B cell (primary cell): Measurements from ENCODE around the gene HGFAC. TPM values are rescaled to one million over a fixed set of nuclear protein-coding genes. Genes with fewer than 3 reads are reported as not detected.

ENCODE experiments used
- ATAC-seq: fragments of 200-7000 bp; cut with Tn5 transposase; one replicate; pipeline ENCODE4 v1.10.0; 2021; ENCODE audit warnings: low read depth, mild to moderate bottlenecking, moderate number of reproducible peaks, moderate library complexity
- CTCF ChIA-PET: fragments of 350-600 bp; sonication (Branson Sonifier 250); formaldehyde crosslinking; loops from one replicate; lab custom pipeline; 2021; ENCODE audit warnings: antibody characterized with exemption, inconsistent platforms; lab: Charles Lee
- POLR2A ChIA-PET: fragments of 350-600 bp; sonication (Branson Sonifier 250); formaldehyde crosslinking; loops from one replicate; lab custom pipeline; 2021; ENCODE audit warnings: antibody characterized with exemption; lab: Charles Lee
- DNase-seq: peaks from one replicate; pipeline ENCODE4 v3.0.0; 2013
- H2AFZ ChIP-seq: 2 replicates; pipeline ENCODE4 v1.6.1; 2012; ENCODE audit warnings: mild to moderate bottlenecking, low read depth, low read length; ENCODE audit not compliant: insufficient read depth, poor library complexity, severe bottlenecking
- H3K27ac ChIP-seq, 2 donors: 1 replicate in 1 of 2; 2 replicates in 1 of 2; pipeline ENCODE4 v1.5.1; 2012 to 2013; ENCODE audit warnings: low read length in 2 of 2, mild to moderate bottlenecking in 2 of 2, moderate library complexity in 1 of 2
- H3K27me3 ChIP-seq, 4 experiments: fragments of 200-600 bp in 1 of 4; sonication (generic) in 1 of 4; replicated peaks in 1 of 4; 1 replicate in 2 of 4; 2 replicates in 2 of 4; pipeline versions ENCODE4 v1.6.1 to v1.7.0; 2013 to 2016; ENCODE audit warnings: low read length in 3 of 4, mild to moderate bottlenecking in 2 of 4, mixed read lengths in 1 of 4, moderate library complexity in 1 of 4; ENCODE audit not compliant: insufficient read depth in 4 of 4, control insufficient read depth in 3 of 4; ENCODE audit errors: control extremely low read depth in 1 of 4
- H3K36me3 ChIP-seq, 2 experiments: replicated peaks in 1 of 2; 1 replicate in 1 of 2; 2 replicates in 1 of 2; pipeline versions ENCODE4 v1.6.1 to v1.7.1; 2013; ENCODE audit warnings: low read length in 1 of 2; ENCODE audit not compliant: insufficient read depth in 2 of 2, control insufficient read depth in 1 of 2; ENCODE audit errors: control extremely low read depth in 1 of 2, extremely low read depth in 1 of 2
- H3K4me1 ChIP-seq, 2 donors: fragments of 200-600 bp in 1 of 2; sonication (generic) in 1 of 2; 1 replicate in 1 of 2; 2 replicates in 1 of 2; pipeline versions ENCODE4 v1.5.1 to v1.6.1; 2013 to 2017; ENCODE audit warnings: low read length in 2 of 2; ENCODE audit not compliant: control insufficient read depth in 2 of 2, insufficient read depth in 2 of 2
- H3K4me2 ChIP-seq: replicated peaks from 2 replicates; pipeline ENCODE3; 2012; ENCODE audit warnings: mild to moderate bottlenecking, low read depth, low read length; ENCODE audit not compliant: poor library complexity, severe bottlenecking
- H3K4me3 ChIP-seq, 5 experiments: fragments of 200-600 bp in 1 of 5; sonication (generic) in 1 of 5; 1 replicate in 3 of 5; 2 replicates in 2 of 5; pipeline versions ENCODE4 v1.5.1 to v1.7.0; 2011 to 2016; ENCODE audit warnings: low read length in 4 of 5, mild to moderate bottlenecking in 4 of 5, low read depth in 2 of 5, control low read depth in 1 of 5, moderate library complexity in 1 of 5; ENCODE audit not compliant: insufficient read depth in 1 of 5; ENCODE audit errors: control extremely low read depth in 1 of 5, extremely low read depth in 1 of 5
- H3K79me2 ChIP-seq: fragments of 200-600 bp; sonication (generic); one replicate; pipeline ENCODE4 v1.6.0; 2016; ENCODE audit warnings: low read length; ENCODE audit not compliant: control insufficient read depth, insufficient read depth
- H3K9ac ChIP-seq: fragments of 200-600 bp; sonication (generic); 2 replicates; pipeline ENCODE4 v1.6.1; 2017; ENCODE audit warnings: mild to moderate bottlenecking, low read length, moderate library complexity
- H3K9me3 ChIP-seq, 3 donors: one replicate each; pipeline versions ENCODE4 v1.6.1 to v1.7.1; 2013; ENCODE audit warnings: low read length in 2 of 3; ENCODE audit not compliant: control insufficient read depth in 2 of 3, insufficient read depth in 1 of 3; ENCODE audit errors: control extremely low read depth in 1 of 3
- H4K20me1 ChIP-seq: 2 replicates; pipeline ENCODE4 v1.6.0; 2012; ENCODE audit warnings: mild to moderate bottlenecking, low read length; ENCODE audit not compliant: insufficient read depth, control insufficient read depth, poor library complexity, severe bottlenecking
- H3K27ac Mint-ChIP-seq: one replicate; pipeline ENCODE4 v1.8.0; 2021; ENCODE audit warnings: mixed read lengths
- H3K27me3 Mint-ChIP-seq: one replicate; pipeline ENCODE4 v1.8.0; 2021; ENCODE audit warnings: mixed read lengths
- H3K4me1 Mint-ChIP-seq: one replicate; pipeline ENCODE4 v1.8.0; 2021; ENCODE audit warnings: mixed read lengths
- H3K4me3 Mint-ChIP-seq: one replicate; pipeline ENCODE4 v1.8.0; 2021; ENCODE audit warnings: mixed read lengths
- H3K9me3 Mint-ChIP-seq: one replicate; pipeline ENCODE4 v1.8.0; 2022; ENCODE audit warnings: mixed read lengths; ENCODE audit not compliant: insufficient read depth
- EZH2 ChIP-seq: IDR thresholded peaks from 2 replicates; pipeline ENCODE4 v1.6.1; 2012; ENCODE audit warnings: borderline replicate concordance, low read depth, mild to moderate bottlenecking, moderate library complexity, low read length; ENCODE audit not compliant: insufficient read depth, poor library complexity, severe bottlenecking
- WGBS: methylation state at CpG from one replicate; pipeline ENCODE4 v1.1.5; 2013; ENCODE audit warnings: missing lambda C conversion rate; ENCODE audit not compliant: insufficient coverage; 5-methylcytosine and 5-hydroxymethylcytosine counted together
- intact Hi-C: fragments of 100-400 bp; cut with micrococcal nuclease; formaldehyde crosslinking; loops from one replicate; pipeline ENCODE4 v1.10.0; 2022
- polyA plus RNA-seq: library from polyadenylated mRNA; depleted of rRNA; stranded (reverse); fragments of >200 nt; gene quantifications from 2 replicates; pipeline ENCODE4 v1.2.3, GENCODE V29; 2012
- total RNA-seq, 2 donors: library from RNA; stranded (reverse); fragments of 120-200 nt in 1 of 2; gene quantifications; 1 replicate in 1 of 2; 2 replicates in 1 of 2; pipeline versions ENCODE4 v1.2.3 to v1.2.4, GENCODE V29; 2013 to 2022
- TF ChIP-seq, protein P1 (sequence below): fragments of 200-600 bp; IDR thresholded peaks from one replicate; pipeline ENCODE4 v1.8.0; 2022; ENCODE audit warnings: antibody characterized with exemption, mild to moderate bottlenecking

Gene HGFAC
- total and polyA plus RNA-seq, 2 donors (not counting 1 experiment from before 2014, with no cell fraction given) = not detected

DNA sequence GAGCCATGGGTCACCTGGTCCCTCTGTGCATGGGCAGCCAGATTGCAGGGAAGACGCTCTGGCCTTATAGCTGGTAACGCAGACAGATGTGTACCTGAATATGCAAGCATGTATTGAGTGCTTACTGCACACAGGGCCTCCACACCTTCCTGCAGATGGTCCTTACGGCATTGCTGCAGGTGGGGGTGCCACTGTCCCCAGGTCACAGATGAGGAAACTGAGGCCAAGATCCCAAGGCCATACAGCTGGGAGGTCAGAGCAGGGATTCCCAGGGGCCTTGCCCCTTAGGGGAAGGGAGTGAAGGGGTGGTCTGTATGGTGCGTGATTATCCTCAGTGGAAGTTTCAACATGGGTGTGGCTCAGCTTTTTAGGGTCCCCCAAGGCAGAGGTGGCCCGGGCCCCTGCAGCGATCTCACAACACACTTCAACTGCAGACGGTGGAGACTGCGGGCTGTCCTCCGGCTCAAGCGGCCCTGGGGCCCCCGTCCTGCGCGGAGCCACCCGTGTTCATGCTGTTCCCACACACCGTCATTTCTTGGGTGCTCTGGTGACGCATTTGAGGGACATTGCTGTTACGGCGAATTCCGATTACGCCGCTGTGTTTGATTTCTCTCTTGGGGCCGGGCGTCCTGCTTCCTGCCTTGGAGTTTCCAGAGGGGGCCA, 29.5 kb downstream of the HGFAC start:
- Histone ChIP-seq H3K4me1 (no peaks in the 10 kb centered on the region), H3K79me2 (no peaks in the 10 kb centered on the region), H3K27me3 (peaks cover 0 to 13% (median 0%) of the 10 kb centered on the region in 4 experiments), H3K4me2 (no peak overlapping the region), H3K36me3 (no peaks in the 10 kb centered on the region), H2AFZ (no peak overlapping the region), H3K9ac (no peak overlapping the region), H3K9me3 (peaks cover 0 to 10% (median 0%) of the 10 kb centered on the region in 3 donors), H4K20me1 (no peaks in the 10 kb centered on the region), H3K27ac (no peak overlapping the region), H3K4me3 (no peak overlapping the region)
- H3K27me3 Mint-ChIP-seq = no peaks in the 10 kb centered on the region
- DNase-seq (no peak), ATAC-seq (no peak)
- no peaks in the 10 kb centered on the region for H3K9me3 Mint-ChIP-seq
- H3K4me3 Mint-ChIP-seq = no peak overlapping the region
- ChIA-PET POLR2A (no interaction called here), CTCF (interaction anchor here (1.2 kb wide), 1 partner anchor 9 kb away, joined by 3 read pairs; no protein-coding TSS in a partner anchor)
- TF ChIP-seq EZH2 = no peak
- TF ChIP-seq, protein P1, sequence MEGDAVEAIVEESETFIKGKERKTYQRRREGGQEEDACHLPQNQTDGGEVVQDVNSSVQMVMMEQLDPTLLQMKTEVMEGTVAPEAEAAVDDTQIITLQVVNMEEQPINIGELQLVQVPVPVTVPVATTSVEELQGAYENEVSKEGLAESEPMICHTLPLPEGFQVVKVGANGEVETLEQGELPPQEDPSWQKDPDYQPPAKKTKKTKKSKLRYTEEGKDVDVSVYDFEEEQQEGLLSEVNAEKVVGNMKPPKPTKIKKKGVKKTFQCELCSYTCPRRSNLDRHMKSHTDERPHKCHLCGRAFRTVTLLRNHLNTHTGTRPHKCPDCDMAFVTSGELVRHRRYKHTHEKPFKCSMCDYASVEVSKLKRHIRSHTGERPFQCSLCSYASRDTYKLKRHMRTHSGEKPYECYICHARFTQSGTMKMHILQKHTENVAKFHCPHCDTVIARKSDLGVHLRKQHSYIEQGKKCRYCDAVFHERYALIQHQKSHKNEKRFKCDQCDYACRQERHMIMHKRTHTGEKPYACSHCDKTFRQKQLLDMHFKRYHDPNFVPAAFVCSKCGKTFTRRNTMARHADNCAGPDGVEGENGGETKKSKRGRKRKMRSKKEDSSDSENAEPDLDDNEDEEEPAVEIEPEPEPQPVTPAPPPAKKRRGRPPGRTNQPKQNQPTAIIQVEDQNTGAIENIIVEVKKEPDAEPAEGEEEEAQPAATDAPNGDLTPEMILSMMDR = no peak
- WGBS = 96% methylated on average over 23 of the region's 23 CpGs
- no peaks in the 10 kb centered on the region for H3K4me1 Mint-ChIP-seq
- H3K27ac Mint-ChIP-seq = no peak overlapping the region
- intact Hi-C loops = no loop called here

DNA sequence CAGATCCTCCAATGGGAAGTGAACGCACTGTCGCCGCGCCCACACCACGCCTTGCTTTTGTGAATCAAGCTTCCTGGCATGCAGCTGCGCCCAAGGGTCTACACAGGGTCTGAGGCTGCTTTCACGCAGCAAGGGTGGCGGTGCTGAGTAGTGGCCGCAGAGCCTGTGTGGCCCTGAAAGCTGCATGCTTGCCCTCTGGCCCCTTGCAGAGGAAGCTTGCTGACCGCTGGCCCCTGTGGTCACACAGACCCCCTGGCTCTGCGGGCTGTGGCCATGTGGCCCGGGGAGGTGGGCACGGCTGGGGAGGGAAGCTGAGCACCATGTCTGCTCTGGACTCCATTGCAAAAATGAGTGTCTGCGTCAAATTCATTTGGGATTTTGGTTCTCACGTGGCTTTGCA, 30.1 kb downstream of the HGFAC start:
- Histone ChIP-seq H3K9ac (no peak overlapping the region), H4K20me1 (no peaks in the 10 kb centered on the region), H3K36me3 (no peaks in the 10 kb centered on the region), H2AFZ (no peak overlapping the region), H3K4me2 (no peak overlapping the region), H3K27ac (no peak overlapping the region), H3K27me3 (peaks cover 0 to 12% (median 1%) of the 10 kb centered on the region in 4 experiments), H3K4me3 (no peak overlapping the region), H3K4me1 (no peaks in the 10 kb centered on the region), H3K79me2 (no peaks in the 10 kb centered on the region), H3K9me3 (peaks cover 0 to 10% (median 0%) of the 10 kb centered on the region in 3 donors)
- POLR2A ChIA-PET = interaction anchor here (0.5 kb wide), 1 partner anchor 11 kb away, joined by 3 read pairs; no protein-coding TSS in a partner anchor
- Mint-ChIP-seq H3K9me3 (no peaks in the 10 kb centered on the region), H3K27ac (no peak overlapping the region), H3K4me3 (no peak overlapping the region), H3K4me1 (no peaks in the 10 kb centered on the region), H3K27me3 (no peaks in the 10 kb centered on the region)
- CTCF ChIA-PET = no interaction called here
- TF ChIP-seq EZH2 = no peak
- TF ChIP-seq, protein P1 = no peak
- ATAC-seq (no peak), DNase-seq (no peak)
- intact Hi-C loops = no loop called here
- 86% methylated on average over 15 of the region's 15 CpGs for WGBS
